ENCODE measurements around the gene RAD21L1.
"Not testable (repeated sequence)": the region's sequence is repeated elsewhere in the genome, so short reads cannot be mapped to it uniquely, and the experiment has no call there.

The RAD21L1 gene

GRCh38 chr20:1232286-1233111 lies 6.7 kb downstream of the RAD21L1 start:
- no peak overlapping the region for H3K27ac ChIP-seq (ENCODE audit: low read depth, low read length)
- no peak overlapping the region for H3K9ac ChIP-seq (ENCODE audit: low read length)
- H3K9me3 ChIP-seq (ENCODE audit: control insufficient read depth, insufficient read depth, low read depth, low read length): no peaks in the 10 kb centered on the region
- peaks cover 22% of the 10 kb centered on the region for H3K27me3 ChIP-seq (ENCODE audit: control insufficient read depth, insufficient read depth, low read length)
- H3K36me3 ChIP-seq (ENCODE audit: control insufficient read depth, insufficient read depth, low read length): no peaks in the 10 kb centered on the region
- H3K4me1 ChIP-seq (ENCODE audit: control insufficient read depth, insufficient read depth, low read length): no peaks in the 10 kb centered on the region
- no peak overlapping the region for H3K4me3 ChIP-seq (ENCODE audit: low read depth, low read length)

GRCh38 chr20:1240549-1240948 lies 14.7 kb downstream of the RAD21L1 start:
- no peak overlapping the region for H3K4me3 ChIP-seq (ENCODE audit: low read depth, low read length)
- H3K36me3 ChIP-seq (ENCODE audit: control insufficient read depth, insufficient read depth, low read length): no peaks in the 10 kb centered on the region
- no peak overlapping the region for H3K27ac ChIP-seq (ENCODE audit: low read depth, low read length)
- H3K9me3 ChIP-seq (ENCODE audit: control insufficient read depth, insufficient read depth, low read depth, low read length): no peaks in the 10 kb centered on the region
- no peaks in the 10 kb centered on the region for H3K27me3 ChIP-seq (ENCODE audit: control insufficient read depth, insufficient read depth, low read length)
- H3K4me1 ChIP-seq (ENCODE audit: control insufficient read depth, insufficient read depth, low read length): no peaks in the 10 kb centered on the region; the same call in 1 of the 2 replicates
- no peak overlapping the region for H3K9ac ChIP-seq (ENCODE audit: low read length)

GRCh38 chr20:1241456-1241855 lies 15.6 kb downstream of the RAD21L1 start:
- no peak overlapping the region for H3K9ac ChIP-seq (ENCODE audit: low read length)
- H3K4me3 ChIP-seq (ENCODE audit: low read depth, low read length): no peak overlapping the region
- no peaks in the 10 kb centered on the region for H3K27me3 ChIP-seq (ENCODE audit: control insufficient read depth, insufficient read depth, low read length)
- H3K4me1 ChIP-seq (ENCODE audit: control insufficient read depth, insufficient read depth, low read length): no peaks in the 10 kb centered on the region; the same call in 1 of the 2 replicates
- no peaks in the 10 kb centered on the region for H3K9me3 ChIP-seq (ENCODE audit: control insufficient read depth, insufficient read depth, low read depth, low read length)
- H3K36me3 ChIP-seq (ENCODE audit: control insufficient read depth, insufficient read depth, low read length): no peaks in the 10 kb centered on the region
- H3K27ac ChIP-seq (ENCODE audit: low read depth, low read length): no peak overlapping the region

- Histone ChIP-seq H3K27ac (ENCODE audit: low read depth, low read length) (no peak overlapping the region), H3K9ac (ENCODE audit: low read length) (no peak overlapping the region), H3K9me3 (ENCODE audit: control insufficient read depth, insufficient read depth, low read depth, low read length) (no peaks in the 10 kb centered on the region), H3K4me1 (ENCODE audit: control insufficient read depth, insufficient read depth, low read length) (no peaks in the 10 kb centered on the region; the same call in 1 of the 2 replicates), H3K27me3 (ENCODE audit: control insufficient read depth, insufficient read depth, low read length) (no peaks in the 10 kb centered on the region), H3K36me3 (ENCODE audit: control insufficient read depth, insufficient read depth, low read length) (no peaks in the 10 kb centered on the region), H3K4me3 (ENCODE audit: low read depth, low read length) (no peak overlapping the region)
Observed at GRCh38 chr20:1242099-1242498, 16.3 kb downstream of the RAD21L1 start.

DNA sequence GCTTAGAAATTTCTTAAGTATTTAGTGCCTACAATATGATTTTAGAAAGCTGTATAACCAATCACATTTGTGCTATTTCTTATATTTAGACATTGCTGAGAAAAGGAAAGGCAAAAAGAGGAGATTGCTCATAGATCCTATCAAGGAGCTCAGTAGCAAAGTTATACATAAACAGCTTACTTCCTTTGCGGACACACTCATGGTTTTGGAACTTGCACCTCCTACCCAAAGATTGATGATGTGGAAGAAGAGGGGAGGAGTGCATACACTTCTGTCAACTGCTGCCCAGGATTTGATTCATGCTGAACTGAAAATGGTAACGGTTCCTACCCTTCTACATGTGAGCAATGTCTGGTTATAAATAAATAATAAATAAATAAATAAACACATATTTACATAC lies 16.7 kb downstream of the RAD21L1 start:
- no peaks in the 10 kb centered on the region for H3K9me3 ChIP-seq (ENCODE audit: control insufficient read depth, insufficient read depth, low read depth, low read length)
- H3K4me1 ChIP-seq (ENCODE audit: control insufficient read depth, insufficient read depth, low read length): no peaks in the 10 kb centered on the region; the same call in 1 of the 2 replicates
- H3K27me3 ChIP-seq (ENCODE audit: control insufficient read depth, insufficient read depth, low read length): no peaks in the 10 kb centered on the region
- H3K4me3 ChIP-seq (ENCODE audit: low read depth, low read length): no peak overlapping the region
- no peak overlapping the region for H3K9ac ChIP-seq (ENCODE audit: low read length)
- H3K36me3 ChIP-seq (ENCODE audit: control insufficient read depth, insufficient read depth, low read length): no peaks in the 10 kb centered on the region
- no peak overlapping the region for H3K27ac ChIP-seq (ENCODE audit: low read depth, low read length)

DNA sequence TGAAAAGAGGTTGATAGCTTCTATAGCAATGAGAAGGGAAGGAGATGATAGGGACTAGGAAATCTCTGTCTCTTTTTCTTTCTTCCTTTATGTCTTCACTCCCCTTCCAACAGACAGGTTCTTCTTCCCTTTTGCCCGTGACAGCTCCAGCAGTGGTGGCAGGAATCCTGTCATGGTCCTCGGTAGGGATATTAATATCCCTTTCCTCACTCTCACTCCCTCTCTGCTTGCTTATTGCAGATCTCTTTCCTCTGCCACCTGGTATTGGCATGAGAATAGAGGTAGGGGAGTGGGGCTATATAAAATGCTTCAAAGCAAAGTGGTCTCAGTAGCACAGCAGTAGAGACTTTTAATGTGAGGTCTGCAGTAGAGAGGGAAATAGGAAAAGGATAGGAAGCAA lies 19.7 kb downstream of the RAD21L1 start:
- H3K9me3 ChIP-seq (ENCODE audit: control insufficient read depth, insufficient read depth, low read depth, low read length): no peaks in the 10 kb centered on the region
- no peak overlapping the region for H3K27ac ChIP-seq (ENCODE audit: low read depth, low read length)
- H3K9ac ChIP-seq (ENCODE audit: low read length): no peak overlapping the region
- no peaks in the 10 kb centered on the region for H3K27me3 ChIP-seq (ENCODE audit: control insufficient read depth, insufficient read depth, low read length)
- no peaks in the 10 kb centered on the region for H3K36me3 ChIP-seq (ENCODE audit: control insufficient read depth, insufficient read depth, low read length)
- no peak overlapping the region for H3K4me3 ChIP-seq (ENCODE audit: low read depth, low read length)
- no peaks in the 10 kb centered on the region; the same call in 1 of the 2 replicates for H3K4me1 ChIP-seq (ENCODE audit: control insufficient read depth, insufficient read depth, low read length)

- no peak overlapping the region for H3K9ac ChIP-seq (ENCODE audit: low read length)
Observed at GRCh38 chr20:1247689-1248088, 21.8 kb downstream of the RAD21L1 start.

DNA sequence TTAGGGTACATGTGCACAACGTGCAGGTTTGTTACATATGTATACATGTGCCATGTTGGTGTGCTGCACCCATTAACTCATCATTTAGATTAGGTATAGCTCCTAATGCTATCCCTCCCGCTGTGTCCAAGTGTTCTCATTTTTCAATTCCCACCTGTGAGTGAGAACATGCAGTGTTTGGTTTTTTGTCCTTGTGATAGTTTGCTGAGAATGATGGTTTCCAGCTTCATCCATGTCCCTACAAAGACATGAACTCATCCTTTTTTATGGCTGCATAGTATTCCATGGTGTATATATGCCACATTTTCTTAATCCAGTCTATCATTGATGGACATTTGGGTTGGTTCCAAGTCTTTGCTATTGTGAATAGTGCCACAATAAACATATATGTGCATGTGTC lies 24.4 kb downstream of the RAD21L1 start:
- H3K4me3 ChIP-seq (ENCODE audit: low read depth, low read length); H3K27me3 ChIP-seq (ENCODE audit: control insufficient read depth, insufficient read depth, low read length); H3K4me1 ChIP-seq (ENCODE audit: control insufficient read depth, insufficient read depth, low read length); H3K9me3 ChIP-seq (ENCODE audit: control insufficient read depth, insufficient read depth, low read depth, low read length); H3K9ac ChIP-seq (ENCODE audit: low read length); H3K36me3 ChIP-seq (ENCODE audit: control insufficient read depth, insufficient read depth, low read length); H3K27ac ChIP-seq (ENCODE audit: low read depth, low read length): not testable (repeated sequence)

More at GRCh38 chr20:1247689-1248088, 21.8 kb downstream of the RAD21L1 start:
- no peak overlapping the region for H3K4me3 ChIP-seq (ENCODE audit: low read depth, low read length)
- H3K36me3 ChIP-seq (ENCODE audit: control insufficient read depth, insufficient read depth, low read length): no peaks in the 10 kb centered on the region
- no peaks in the 10 kb centered on the region for H3K9me3 ChIP-seq (ENCODE audit: control insufficient read depth, insufficient read depth, low read depth, low read length)
- peaks cover 2% of the 10 kb centered on the region; the same call in 1 of the 2 replicates for H3K27me3 ChIP-seq (ENCODE audit: control insufficient read depth, insufficient read depth, low read length)
- H3K27ac ChIP-seq (ENCODE audit: low read depth, low read length): no peak overlapping the region
- no peaks in the 10 kb centered on the region for H3K4me1 ChIP-seq (ENCODE audit: control insufficient read depth, insufficient read depth, low read length)

GRCh38 chr20:1252416-1252815 lies 26.6 kb downstream of the RAD21L1 start:
- Histone ChIP-seq H3K27ac (ENCODE audit: low read depth, low read length) (no peak overlapping the region), H3K27me3 (ENCODE audit: control insufficient read depth, insufficient read depth, low read length) (peaks cover 3% of the 10 kb centered on the region; the same call in 1 of the 2 replicates), H3K9me3 (ENCODE audit: control insufficient read depth, insufficient read depth, low read depth, low read length) (peaks cover 3% of the 10 kb centered on the region; the same call in 1 of the 2 replicates), H3K36me3 (ENCODE audit: control insufficient read depth, insufficient read depth, low read length) (no peaks in the 10 kb centered on the region), H3K4me3 (ENCODE audit: low read depth, low read length) (no peak overlapping the region), H3K4me1 (ENCODE audit: control insufficient read depth, insufficient read depth, low read length) (no peaks in the 10 kb centered on the region), H3K9ac (ENCODE audit: low read length) (no peak overlapping the region)

DNA sequence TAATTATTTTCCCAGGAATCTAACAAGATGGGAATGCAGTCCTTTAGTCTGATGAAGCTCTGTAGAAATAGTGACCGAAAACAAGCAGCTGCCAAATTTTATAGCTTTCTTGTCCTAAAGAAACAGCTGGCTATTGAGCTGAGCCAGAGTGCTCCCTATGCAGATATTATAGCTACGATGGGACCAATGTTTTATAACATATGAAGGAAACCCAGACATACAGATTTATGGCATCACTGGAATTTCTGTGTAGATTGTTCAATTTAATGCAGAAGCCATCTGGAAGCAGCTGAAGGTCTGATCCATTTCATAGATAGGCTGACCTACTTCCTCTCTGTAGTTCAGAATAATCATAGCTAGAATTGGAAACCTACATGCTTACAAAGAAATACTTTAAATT lies 28.4 kb downstream of the RAD21L1 start:
- no peaks in the 10 kb centered on the region for H3K36me3 ChIP-seq (ENCODE audit: control insufficient read depth, insufficient read depth, low read length)
- peaks cover 3% of the 10 kb centered on the region; the same call in 1 of the 2 replicates for H3K9me3 ChIP-seq (ENCODE audit: control insufficient read depth, insufficient read depth, low read depth, low read length)
- no peak overlapping the region for H3K9ac ChIP-seq (ENCODE audit: low read length)
- H3K27ac ChIP-seq (ENCODE audit: low read depth, low read length): no peak overlapping the region
- H3K4me1 ChIP-seq (ENCODE audit: control insufficient read depth, insufficient read depth, low read length): no peaks in the 10 kb centered on the region
- no peak overlapping the region for H3K4me3 ChIP-seq (ENCODE audit: low read depth, low read length)
- H3K27me3 ChIP-seq (ENCODE audit: control insufficient read depth, insufficient read depth, low read length): peaks cover 3% of the 10 kb centered on the region; the same call in 1 of the 2 replicates

DNA sequence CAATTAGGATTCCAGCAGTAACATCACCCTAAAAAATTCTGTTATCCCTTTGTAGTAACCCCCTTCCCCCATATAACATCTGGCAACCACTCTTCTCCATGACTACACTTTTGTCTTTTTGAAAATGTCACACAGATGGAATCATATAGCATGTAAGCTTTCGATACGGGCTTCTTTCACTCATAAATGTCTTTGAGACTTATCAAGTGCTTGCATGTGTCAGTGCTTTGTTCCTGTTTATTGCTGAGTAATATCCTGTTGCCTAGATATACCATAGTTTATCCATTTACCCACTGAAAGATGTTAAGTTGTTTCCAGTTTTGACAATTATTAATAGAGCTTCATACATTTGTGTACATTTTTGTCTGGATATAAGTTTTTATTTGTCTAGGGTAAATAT lies 29.8 kb downstream of the RAD21L1 start:
- Histone ChIP-seq H3K27ac (ENCODE audit: low read depth, low read length) (no peak overlapping the region), H3K9ac (ENCODE audit: low read length) (no peak overlapping the region), H3K4me3 (ENCODE audit: low read depth, low read length) (no peak overlapping the region), H3K36me3 (ENCODE audit: control insufficient read depth, insufficient read depth, low read length) (no peaks in the 10 kb centered on the region), H3K9me3 (ENCODE audit: control insufficient read depth, insufficient read depth, low read depth, low read length) (peaks cover 3% of the 10 kb centered on the region; the same call in 1 of the 2 replicates), H3K4me1 (ENCODE audit: control insufficient read depth, insufficient read depth, low read length) (no peaks in the 10 kb centered on the region), H3K27me3 (ENCODE audit: control insufficient read depth, insufficient read depth, low read length) (peaks cover 3% of the 10 kb centered on the region; the same call in 1 of the 2 replicates)
